Astrocyte (in vitro differentiated cells and primary cell): ENCODE results near the gene MEIS3.
"Not testable (repeated sequence)": the region's sequence is repeated elsewhere in the genome, so short reads cannot be mapped to it uniquely, and the experiment has no call there.

Experiments used
- EZH2 ChIP-seq: IDR thresholded peaks from 2 replicates; pipeline ENCODE4 v1.6.1; 2012; ENCODE audit warnings: mild to moderate bottlenecking, low read length, inconsistent platforms; ENCODE audit not compliant: insufficient read depth
- TF ChIP-seq, protein P1 (sequence below): IDR thresholded peaks from 2 replicates; pipeline ENCODE4 v1.5.1; 2011; ENCODE audit warnings: low read depth, mild to moderate bottlenecking, inconsistent platforms, low read length, moderate library complexity; ENCODE audit not compliant: insufficient read depth

DNA sequence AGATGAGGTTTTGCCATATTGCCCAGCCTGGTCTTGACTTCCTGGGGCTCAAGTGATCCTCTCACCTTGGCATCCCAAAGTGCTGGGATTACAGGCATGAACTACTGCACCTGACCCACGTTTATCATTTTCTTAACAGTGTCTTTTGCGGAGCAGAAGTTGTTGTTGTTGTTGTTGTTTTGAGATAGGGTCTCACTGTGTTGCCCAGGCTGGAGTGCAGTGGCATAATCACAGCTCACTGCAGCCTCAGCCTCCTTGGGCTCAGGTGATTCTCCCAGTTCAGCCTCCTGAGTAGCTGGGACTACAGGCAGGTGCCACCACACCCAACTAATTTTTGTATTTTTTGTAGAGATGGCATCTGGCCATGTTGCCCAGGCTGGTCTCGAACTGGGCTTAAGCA lies 31.7 kb downstream of the MEIS3 start:
- TF ChIP-seq, protein P1, sequence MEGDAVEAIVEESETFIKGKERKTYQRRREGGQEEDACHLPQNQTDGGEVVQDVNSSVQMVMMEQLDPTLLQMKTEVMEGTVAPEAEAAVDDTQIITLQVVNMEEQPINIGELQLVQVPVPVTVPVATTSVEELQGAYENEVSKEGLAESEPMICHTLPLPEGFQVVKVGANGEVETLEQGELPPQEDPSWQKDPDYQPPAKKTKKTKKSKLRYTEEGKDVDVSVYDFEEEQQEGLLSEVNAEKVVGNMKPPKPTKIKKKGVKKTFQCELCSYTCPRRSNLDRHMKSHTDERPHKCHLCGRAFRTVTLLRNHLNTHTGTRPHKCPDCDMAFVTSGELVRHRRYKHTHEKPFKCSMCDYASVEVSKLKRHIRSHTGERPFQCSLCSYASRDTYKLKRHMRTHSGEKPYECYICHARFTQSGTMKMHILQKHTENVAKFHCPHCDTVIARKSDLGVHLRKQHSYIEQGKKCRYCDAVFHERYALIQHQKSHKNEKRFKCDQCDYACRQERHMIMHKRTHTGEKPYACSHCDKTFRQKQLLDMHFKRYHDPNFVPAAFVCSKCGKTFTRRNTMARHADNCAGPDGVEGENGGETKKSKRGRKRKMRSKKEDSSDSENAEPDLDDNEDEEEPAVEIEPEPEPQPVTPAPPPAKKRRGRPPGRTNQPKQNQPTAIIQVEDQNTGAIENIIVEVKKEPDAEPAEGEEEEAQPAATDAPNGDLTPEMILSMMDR, result not testable (repeated sequence)
- not testable (repeated sequence) for TF ChIP-seq EZH2
